Tibial nerve (tissue), 4 donors: ENCODE results near the gene TMEM178B. TPM values are rescaled to one million over a fixed set of nuclear protein-coding genes. Genes with fewer than 3 reads are reported as not detected.
A peak's percentile ranks its signal among the peaks of the same experiment; 100 is the strongest.
"Not testable (repeated sequence)": the region's sequence is repeated elsewhere in the genome, so short reads cannot be mapped to it uniquely, and the experiment has no call there.

Experiments used
- DNase-seq, 2 donors: peaks; one replicate each; pipeline ENCODE4 v3.0.0-alpha.2; 2019; ENCODE audit warnings: low spot score in 2 of 2
- H3K27ac ChIP-seq, 4 donors: fragments of 200-600 bp; sonication (generic) in 3 of 4; one replicate each; pipeline ENCODE4 v1.5.1; 2017 to 2019; ENCODE audit warnings: mild to moderate bottlenecking in 1 of 4
- H3K27me3 ChIP-seq, 2 donors: fragments of 200-600 bp; sonication (generic) in 1 of 2; one replicate each; pipeline versions ENCODE4 v1.5.1 to v1.6.0; 2017 to 2019
- H3K36me3 ChIP-seq, 3 donors: fragments of 200-600 bp; sonication (generic); one replicate each; pipeline ENCODE4 v1.5.1; 2018 to 2019
- H3K4me1 ChIP-seq, 4 donors: fragments of 200-600 bp; sonication (generic) in 3 of 4; one replicate each; pipeline ENCODE4 v1.5.1; 2017 to 2019
- H3K4me3 ChIP-seq, 4 donors: fragments of 200-600 bp; sonication (generic) in 3 of 4; one replicate each; pipeline ENCODE4 v1.5.1; 2017 to 2019; ENCODE audit warnings: mild to moderate bottlenecking in 1 of 4, moderate library complexity in 1 of 4
- H3K9me3 ChIP-seq, 4 donors: fragments of 200-600 bp; sonication (generic) in 3 of 4; one replicate each; pipeline ENCODE4 v1.5.1; 2017 to 2019
- CTCF ChIP-seq, 5 experiments: fragments of 200-600 bp in 3 of 5; fragments of 450-650 bp in 2 of 5; sonication (generic) in 3 of 5; IDR thresholded peaks; one replicate each; pipeline ENCODE4 v1.5.1; 2016 to 2019; ENCODE audit warnings: antibody characterized with exemption in 5 of 5, mild to moderate bottlenecking in 3 of 5, moderate library complexity in 2 of 5
- EP300 ChIP-seq, 2 donors: sonication (generic); formaldehyde crosslinking; IDR thresholded peaks; one replicate each; pipeline ENCODE4 v1.6.1; 2017; ENCODE audit warnings: antibody characterized with exemption in 2 of 2, mild to moderate bottlenecking in 1 of 2
- POLR2A ChIP-seq, 2 donors: fragments of 450-650 bp; IDR thresholded peaks; one replicate each; pipeline ENCODE4 v1.6.1; 2017; ENCODE audit warnings: antibody characterized with exemption in 2 of 2, mild to moderate bottlenecking in 2 of 2, moderate library complexity in 2 of 2
- WGBS, 2 donors: methylation state at CpG; one replicate each; pipeline ENCODE4 v1.1.5; 2018; 5-methylcytosine and 5-hydroxymethylcytosine counted together
- total RNA-seq, 4 donors: library from RNA; depleted of rRNA; stranded (reverse); fragments of >200 nt; gene quantifications; one replicate each; pipeline ENCODE4 v1.1.0, GENCODE V29; 2016

Gene TMEM178B
- total RNA-seq = under 1 TPM; 0.30 to 0.78 (median 0.53) TPM

- Histone ChIP-seq H3K4me3 (peak within 1 kb of the TSS; percentile 22 to 66 (median 45)), H3K9me3 (no peaks in the 10 kb centered on the region), H3K4me1 (peaks cover 0 to 41% (median 31%) of the 10 kb centered on the region in 4 donors), H3K36me3 (no peaks in the 10 kb centered on the region), H3K27ac (no peak within 1 kb of the TSS), H3K27me3 (peaks cover 0 to 60% of the 10 kb centered on the region in 2 donors)
- WGBS, 2 donors = 0 to 2% methylated on average over 1 to 28 of the region's 47 CpGs
- DNase-seq = no peak
- no peak for TF ChIP-seq CTCF (IDR thresholded peaks at IDR 0.05)
Observed at GRCh38 chr7:141073641-141074161, at the start of gene TMEM178B. TMEM178B (plus strand) TSS chr7:141074064.

- Histone ChIP-seq H3K27ac (no peak overlapping the region), H3K36me3 (no peaks in the 10 kb centered on the region), H3K27me3 (peaks cover 0 to 5% of the 10 kb centered on the region in 2 donors), H3K9me3 (peaks cover 0 to 32% (median 2%) of the 10 kb centered on the region in 4 donors), H3K4me3 (no peak overlapping the region), H3K4me1 (no peaks in the 10 kb centered on the region)
- TF ChIP-seq CTCF (IDR thresholded peaks at IDR 0.05) = no peak
- TF ChIP-seq EP300 (IDR thresholded peaks at IDR 0.05) = no peak
- no peak for TF ChIP-seq POLR2A (IDR thresholded peaks at IDR 0.05)
- WGBS, 2 donors = 84 to 90% methylated on average over 1 of the region's 1 CpG
- DNase-seq = no peak
Observed at GRCh38 chr7:141024668-141025067, 49.2 kb upstream of the TMEM178B start.

- DNase-seq = no peak
- H3K4me1 ChIP-seq = no peaks in the 10 kb centered on the region
- WGBS, 2 donors = 50 to 60% methylated on average over 3 of the region's 3 CpGs
- no peak overlapping the region for H3K27ac ChIP-seq
- no peaks in the 10 kb centered on the region for H3K36me3 ChIP-seq
- no peaks in the 10 kb centered on the region for H3K27me3 ChIP-seq
- no peak for TF ChIP-seq EP300 (IDR thresholded peaks at IDR 0.05)
- TF ChIP-seq POLR2A (IDR thresholded peaks at IDR 0.05) = no peak
- no peak for TF ChIP-seq CTCF (IDR thresholded peaks at IDR 0.05)
- peaks cover 0 to 32% (median 2%) of the 10 kb centered on the region in 4 donors for H3K9me3 ChIP-seq
- no peak overlapping the region for H3K4me3 ChIP-seq
Observed at GRCh38 chr7:141027043-141027442, 46.8 kb upstream of the TMEM178B start.

GRCh38 chr7:141028767-141029166, 45.1 kb upstream of the TMEM178B start:
- no peak for TF ChIP-seq CTCF (IDR thresholded peaks at IDR 0.05)
- TF ChIP-seq POLR2A (IDR thresholded peaks at IDR 0.05) = no peak
- TF ChIP-seq EP300 (IDR thresholded peaks at IDR 0.05) = no peak
- Histone ChIP-seq H3K36me3 (no peaks in the 10 kb centered on the region), H3K9me3 (peaks cover 0 to 32% (median 2%) of the 10 kb centered on the region in 4 donors), H3K4me1 (no peaks in the 10 kb centered on the region), H3K27ac (no peak overlapping the region), H3K4me3 (no peak overlapping the region), H3K27me3 (no peaks in the 10 kb centered on the region)
- DNase-seq = no peak
- WGBS, 2 donors = 86% methylated on average over 3 of the region's 3 CpGs

- not testable (repeated sequence) for H3K36me3 ChIP-seq, H3K4me3 ChIP-seq, DNase-seq, H3K4me1 ChIP-seq, H3K27me3 ChIP-seq, H3K9me3 ChIP-seq, H3K27ac ChIP-seq
- WGBS, 2 donors = 73 to 83% methylated on average over 28 to 33 of the region's 33 CpGs
Observed at GRCh38 chr7:141032539-141033323, 41.1 kb upstream of the TMEM178B start.

- H3K9me3 ChIP-seq, DNase-seq, H3K27ac ChIP-seq, H3K4me1 ChIP-seq, H3K27me3 ChIP-seq, H3K4me3 ChIP-seq, H3K36me3 ChIP-seq: not testable (repeated sequence)
- 88 to 97% methylated on average over 3 of the region's 3 CpGs for WGBS, 2 donors
Observed at GRCh38 chr7:141038100-141038499, 35.8 kb upstream of the TMEM178B start.
